Calu3 (cell line): ENCODE results near the gene NHSL1. TPM values are rescaled to one million over a fixed set of nuclear protein-coding genes. Genes with fewer than 3 reads are reported as not detected.
A peak's percentile ranks its signal among the peaks of the same experiment; 100 is the strongest.

Source experiments
- BruUV-seq: library from RNA; stranded (reverse); fragments of 400-500 nt; replicated peaks from 2 replicates; lab custom pipeline; 2021; lab: Mats Ljungman, UMichigan
- CTCF ChIA-PET: fragments of 300-600 bp; sonication (Branson Sonifier 250); formaldehyde crosslinking; loops from one replicate; lab custom pipeline; 2022; ENCODE audit warnings: antibody characterized with exemption; lab: Charles Lee
- DNase-seq: peaks from one replicate; pipeline ENCODE4 v3.0.0; 2022
- H3K27ac Mint-ChIP-seq: one replicate; pipeline ENCODE4 v1.8.0; 2022; ENCODE audit warnings: mixed read lengths; ENCODE audit not compliant: unreplicated experiment
- H3K27me3 Mint-ChIP-seq: one replicate; pipeline ENCODE4 v1.8.0; 2022; ENCODE audit warnings: mixed read lengths; ENCODE audit not compliant: unreplicated experiment
- H3K36me3 Mint-ChIP-seq: one replicate; pipeline ENCODE4 v1.8.0; 2022; ENCODE audit warnings: mild to moderate bottlenecking, moderate library complexity, mixed read lengths; ENCODE audit not compliant: insufficient read depth, unreplicated experiment
- H3K4me1 Mint-ChIP-seq: one replicate; pipeline ENCODE4 v1.8.0; 2022; ENCODE audit warnings: mild to moderate bottlenecking, low read depth, mixed read lengths; ENCODE audit not compliant: unreplicated experiment
- H3K4me3 Mint-ChIP-seq: one replicate; pipeline ENCODE4 v1.8.0; 2022; ENCODE audit warnings: mild to moderate bottlenecking, low read depth, moderate library complexity, mixed read lengths; ENCODE audit not compliant: unreplicated experiment
- H3K9me3 Mint-ChIP-seq: one replicate; pipeline ENCODE4 v1.8.0; 2022; ENCODE audit warnings: low read depth, mixed read lengths; ENCODE audit not compliant: unreplicated experiment
- CTCF ChIP-seq: fragments of 200-600 bp; IDR thresholded peaks from one replicate; pipeline ENCODE4 v1.8.0; 2022; ENCODE audit warnings: antibody characterized with exemption; ENCODE audit not compliant: unreplicated experiment
- intact Hi-C: fragments of 100-400 bp; cut with micrococcal nuclease; formaldehyde crosslinking; loops from one replicate; pipeline ENCODE4 v1.10.0; 2022; ENCODE audit not compliant: unreplicated experiment
- total RNA-seq: library from RNA; stranded (reverse); gene quantifications from 2 replicates; pipeline ENCODE4 v1.2.3, GENCODE V29; 2022

The NHSL1 gene
- total RNA-seq, 1 experiment from 2014 or later: 26.6 TPM

GRCh38 chr6:138502546-138502945 lies 3.3 kb upstream of the NHSL1 start:
- peak overlapping the region; percentile 90 for H3K27ac Mint-ChIP-seq
- intact Hi-C loops: loop anchor here (10.0 kb wide), 1 partner anchor 398 kb away; the partner anchor contains the start of gene PERP
- DNase-seq: no peak
- no peak overlapping the region for H3K4me3 Mint-ChIP-seq
- peaks cover 42% of the 10 kb centered on the region for H3K4me1 Mint-ChIP-seq
- peaks cover 26% of the 10 kb centered on the region for H3K36me3 Mint-ChIP-seq
- H3K27me3 Mint-ChIP-seq: no peaks in the 10 kb centered on the region
- BruUV-seq: no TSS peak
- H3K9me3 Mint-ChIP-seq: no peaks in the 10 kb centered on the region
- no peak for TF ChIP-seq CTCF
- CTCF ChIA-PET: interaction anchor here (0.6 to 1.1 kb wide), 2 partner anchors 37 to 121 kb away, joined by 3 read pairs; no protein-coding TSS in a partner anchor

- H3K27me3 Mint-ChIP-seq: no peaks in the 10 kb centered on the region
- DNase-seq: no peak
- CTCF ChIA-PET: no interaction called here
- peaks cover 33% of the 10 kb centered on the region for H3K36me3 Mint-ChIP-seq
- intact Hi-C loops: loop anchor here (10.0 kb wide), 1 partner anchor 396 kb away; the partner anchor contains the start of gene PERP
- no peak overlapping the region for H3K4me3 Mint-ChIP-seq
- H3K4me1 Mint-ChIP-seq: peaks cover 41% of the 10 kb centered on the region
- TF ChIP-seq CTCF: no peak
- no TSS peak for BruUV-seq
- H3K9me3 Mint-ChIP-seq: no peaks in the 10 kb centered on the region
- no peak overlapping the region for H3K27ac Mint-ChIP-seq
These were observed 1.7 kb upstream of the NHSL1 start for GRCh38 chr6:138500867-138501446.

- Mint-ChIP-seq H3K36me3 (peaks cover 33% of the 10 kb centered on the region), H3K27me3 (no peaks in the 10 kb centered on the region), H3K4me1 (peaks cover 41% of the 10 kb centered on the region), H3K9me3 (no peaks in the 10 kb centered on the region), H3K4me3 (peak overlapping the region; percentile 73), H3K27ac (peak overlapping the region; percentile 32)
- no peak for TF ChIP-seq CTCF
- intact Hi-C loops: loop anchor here (10.0 kb wide), 1 partner anchor 395 kb away; the partner anchor contains the start of gene PERP
- DNase-seq: no peak
- CTCF ChIA-PET: interaction anchor here (1.1 kb wide), 1 partner anchor 9 kb away, joined by 4 read pairs; no protein-coding TSS in a partner anchor
- BruUV-seq: no TSS peak
These were observed 861 bp upstream of the NHSL1 start for GRCh38 chr6:138500045-138500665.

GRCh38 chr6:138498629-138499302 lies 528 bp downstream of the NHSL1 start:
- H3K36me3 Mint-ChIP-seq: peaks cover 26% of the 10 kb centered on the region
- CTCF ChIA-PET: interaction anchor here (1.4 kb wide), 1 partner anchor 10 kb away, joined by 5 read pairs; no protein-coding TSS in a partner anchor
- TSS peak; percentile 75 for BruUV-seq
- peaks cover 38% of the 10 kb centered on the region for H3K4me1 Mint-ChIP-seq
- H3K27me3 Mint-ChIP-seq: no peaks in the 10 kb centered on the region
- peak overlapping the region; percentile 73 for H3K4me3 Mint-ChIP-seq
- intact Hi-C loops: no loop called here
- H3K9me3 Mint-ChIP-seq: no peaks in the 10 kb centered on the region
- no peak for DNase-seq
- no peak for TF ChIP-seq CTCF
- peak overlapping the region; percentile 32 for H3K27ac Mint-ChIP-seq
